Lower lobe of right lung (tissue), 2 donors: ENCODE measurements around the gene DSE. TPM values are rescaled to one million over a fixed set of nuclear protein-coding genes. Genes with fewer than 3 reads are reported as not detected.

Source experiments
- ATAC-seq, 2 donors: fragments of 200-7000 bp; cut with Tn5 transposase; one replicate each; pipeline ENCODE4 v1.9.1; 2020 to 2022; ENCODE audit warnings: mild to moderate bottlenecking in 2 of 2, moderate library complexity in 2 of 2
- DNase-seq: peaks from one replicate; pipeline ENCODE4 v3.0.0-alpha.2; 2020
- H3K27ac ChIP-seq: fragments of 200-600 bp; one replicate; pipeline ENCODE4 v1.8.0; 2022
- H3K27me3 ChIP-seq: fragments of 200-600 bp; one replicate; pipeline ENCODE4 v1.8.0; 2022; ENCODE audit warnings: low read depth
- H3K36me3 ChIP-seq: fragments of 200-600 bp; one replicate; pipeline ENCODE4 v1.8.0; 2022; ENCODE audit warnings: mild to moderate bottlenecking
- H3K4me1 ChIP-seq: fragments of 200-600 bp; one replicate; pipeline ENCODE4 v1.8.0; 2022
- H3K4me3 ChIP-seq: fragments of 200-600 bp; one replicate; pipeline ENCODE4 v1.8.0; 2022; ENCODE audit warnings: mild to moderate bottlenecking
- H3K9me3 ChIP-seq: fragments of 200-600 bp; one replicate; pipeline ENCODE4 v1.8.0; 2022
- intact Hi-C: fragments of 100-400 bp; cut with DNase I; formaldehyde crosslinking; loops from one replicate; pipeline ENCODE4 v1.11.0; 2022
- total RNA-seq: library from RNA; stranded (reverse); fragmentation: NEBNext Ultra II Directional; extraction: Animal tissue kit (Norgen Biotek cat#: 25700); gene quantifications from one replicate; pipeline ENCODE4 v1.2.1, GENCODE V29; 2021
- TF ChIP-seq, protein P1 (sequence below): fragments of 200-600 bp; IDR thresholded peaks from one replicate; pipeline ENCODE4 v1.8.0; 2022; ENCODE audit warnings: antibody characterized with exemption, mild to moderate bottlenecking
- donor health status: DM: no; HTN: yes; CAD: no; lungs with severe emphysema.

The DSE gene
- total RNA-seq, 1 donor from 2014 or later, result 59.7 TPM

- TF ChIP-seq, protein P1, sequence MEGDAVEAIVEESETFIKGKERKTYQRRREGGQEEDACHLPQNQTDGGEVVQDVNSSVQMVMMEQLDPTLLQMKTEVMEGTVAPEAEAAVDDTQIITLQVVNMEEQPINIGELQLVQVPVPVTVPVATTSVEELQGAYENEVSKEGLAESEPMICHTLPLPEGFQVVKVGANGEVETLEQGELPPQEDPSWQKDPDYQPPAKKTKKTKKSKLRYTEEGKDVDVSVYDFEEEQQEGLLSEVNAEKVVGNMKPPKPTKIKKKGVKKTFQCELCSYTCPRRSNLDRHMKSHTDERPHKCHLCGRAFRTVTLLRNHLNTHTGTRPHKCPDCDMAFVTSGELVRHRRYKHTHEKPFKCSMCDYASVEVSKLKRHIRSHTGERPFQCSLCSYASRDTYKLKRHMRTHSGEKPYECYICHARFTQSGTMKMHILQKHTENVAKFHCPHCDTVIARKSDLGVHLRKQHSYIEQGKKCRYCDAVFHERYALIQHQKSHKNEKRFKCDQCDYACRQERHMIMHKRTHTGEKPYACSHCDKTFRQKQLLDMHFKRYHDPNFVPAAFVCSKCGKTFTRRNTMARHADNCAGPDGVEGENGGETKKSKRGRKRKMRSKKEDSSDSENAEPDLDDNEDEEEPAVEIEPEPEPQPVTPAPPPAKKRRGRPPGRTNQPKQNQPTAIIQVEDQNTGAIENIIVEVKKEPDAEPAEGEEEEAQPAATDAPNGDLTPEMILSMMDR, result no peak
- ATAC-seq, result no peak
Observed at GRCh38 chr6:116400328-116400727, 29.6 kb downstream of the DSE start.

DNA sequence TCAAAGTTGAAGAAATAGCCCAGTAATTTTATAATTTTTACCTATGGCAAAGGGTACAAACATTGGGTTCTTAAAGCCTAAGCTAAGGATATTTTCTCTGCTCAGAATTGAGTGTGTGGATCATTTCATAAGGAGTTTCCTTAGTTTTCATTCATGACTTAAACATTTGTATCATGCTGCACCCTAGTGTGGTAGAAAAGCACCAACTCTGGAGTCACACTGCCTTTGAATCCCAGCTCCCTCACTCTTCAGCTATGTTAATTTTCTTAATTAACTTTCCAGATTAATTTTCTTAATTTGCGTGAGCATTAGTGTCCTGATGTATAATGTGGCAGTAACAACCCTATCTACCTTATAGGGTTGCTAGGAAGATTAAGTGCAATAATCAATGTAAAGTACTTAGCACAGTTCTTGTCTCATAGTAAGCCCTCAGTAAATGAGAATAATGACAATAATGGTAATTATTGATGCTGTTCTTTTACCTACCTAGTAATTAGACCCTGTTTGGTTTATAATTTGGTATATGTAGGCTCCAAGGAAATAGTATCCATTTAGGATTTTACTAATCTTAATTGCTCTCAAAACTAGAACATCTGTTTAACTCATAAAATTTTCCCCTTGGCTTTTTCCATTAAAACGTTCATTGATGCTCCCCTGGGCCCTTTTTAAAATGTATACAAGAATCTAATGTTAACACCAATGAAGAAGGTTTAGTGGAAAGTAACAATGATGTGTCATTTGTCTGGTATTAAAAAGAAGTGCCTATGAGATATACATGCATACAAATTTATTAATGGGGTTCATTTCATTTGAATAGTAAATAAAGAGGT, 31.6 kb downstream of the DSE start:
- DNase-seq (no peak), ATAC-seq (no peak)
- peaks cover 45% of the 10 kb centered on the region for H3K4me1 ChIP-seq
- no peak overlapping the region for H3K4me3 ChIP-seq
- no peaks in the 10 kb centered on the region for H3K27me3 ChIP-seq
- intact Hi-C loops, result no loop called here
- H3K36me3 ChIP-seq, result no peaks in the 10 kb centered on the region
- no peak overlapping the region for H3K27ac ChIP-seq
- TF ChIP-seq, protein P1, result no peak
- no peaks in the 10 kb centered on the region for H3K9me3 ChIP-seq

More at GRCh38 chr6:116400328-116400727, 29.6 kb downstream of the DSE start:
- H3K9me3 ChIP-seq, result no peaks in the 10 kb centered on the region
- H3K4me1 ChIP-seq, result peaks cover 40% of the 10 kb centered on the region
- no peak overlapping the region for H3K4me3 ChIP-seq
- H3K27me3 ChIP-seq, result no peaks in the 10 kb centered on the region
- no peaks in the 10 kb centered on the region for H3K36me3 ChIP-seq
- DNase-seq, result no peak
- intact Hi-C loops, result no loop called here
- H3K27ac ChIP-seq, result no peak overlapping the region

- intact Hi-C loops, result no loop called here
- Histone ChIP-seq H3K27ac (no peak overlapping the region), H3K9me3 (no peaks in the 10 kb centered on the region), H3K4me3 (no peak overlapping the region), H3K4me1 (peaks cover 40% of the 10 kb centered on the region), H3K27me3 (no peaks in the 10 kb centered on the region), H3K36me3 (no peaks in the 10 kb centered on the region)
- DNase-seq (no peak), ATAC-seq (no peak)
- TF ChIP-seq, protein P1, result no peak
Observed at GRCh38 chr6:116403205-116403604, 32.5 kb downstream of the DSE start.

GRCh38 chr6:116404696-116405095, 33.9 kb downstream of the DSE start:
- no peaks in the 10 kb centered on the region for H3K27me3 ChIP-seq
- H3K27ac ChIP-seq, result peak overlapping the region; percentile 39
- intact Hi-C loops, result no loop called here
- no peaks in the 10 kb centered on the region for H3K9me3 ChIP-seq
- no peaks in the 10 kb centered on the region for H3K36me3 ChIP-seq
- no peak for ATAC-seq
- H3K4me1 ChIP-seq, result peaks cover 28% of the 10 kb centered on the region
- TF ChIP-seq, protein P1, result no peak
- peak overlapping the region; percentile 7 for H3K4me3 ChIP-seq
- no peak for DNase-seq

DNA sequence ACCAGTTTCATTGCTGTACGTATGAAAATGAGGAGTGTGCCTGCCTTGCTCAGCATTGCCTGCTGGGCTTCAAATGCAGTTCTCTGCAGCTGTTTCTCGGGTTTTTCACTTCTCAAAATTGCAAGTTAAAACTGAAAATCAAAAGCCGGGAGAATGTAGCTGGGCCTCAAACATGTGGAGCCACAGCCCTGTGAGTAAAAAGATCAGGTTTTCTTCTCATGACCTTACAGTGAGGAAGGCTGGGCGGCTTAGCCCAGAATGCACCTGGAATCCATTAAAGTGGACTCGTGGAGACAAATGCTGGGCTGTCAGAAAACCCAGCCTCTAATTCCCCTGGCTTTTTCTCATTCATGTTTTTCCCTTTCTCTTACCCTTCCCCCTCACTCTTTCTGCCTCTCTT, 34.4 kb downstream of the DSE start:
- no peaks in the 10 kb centered on the region for H3K36me3 ChIP-seq
- no peaks in the 10 kb centered on the region for H3K9me3 ChIP-seq
- H3K4me3 ChIP-seq, result peak overlapping the region; percentile 7
- ATAC-seq (no peak), DNase-seq (no peak)
- no peaks in the 10 kb centered on the region for H3K27me3 ChIP-seq
- intact Hi-C loops, result no loop called here
- H3K4me1 ChIP-seq, result peaks cover 24% of the 10 kb centered on the region
- TF ChIP-seq, protein P1, result no peak
- H3K27ac ChIP-seq, result peak overlapping the region; percentile 33
